ENCODE data around the gene C16orf90.
"Not testable (repeated sequence)": the region's sequence is repeated elsewhere in the genome, so short reads cannot be mapped to it uniquely, and the experiment has no call there.

Gene C16orf90

DNA sequence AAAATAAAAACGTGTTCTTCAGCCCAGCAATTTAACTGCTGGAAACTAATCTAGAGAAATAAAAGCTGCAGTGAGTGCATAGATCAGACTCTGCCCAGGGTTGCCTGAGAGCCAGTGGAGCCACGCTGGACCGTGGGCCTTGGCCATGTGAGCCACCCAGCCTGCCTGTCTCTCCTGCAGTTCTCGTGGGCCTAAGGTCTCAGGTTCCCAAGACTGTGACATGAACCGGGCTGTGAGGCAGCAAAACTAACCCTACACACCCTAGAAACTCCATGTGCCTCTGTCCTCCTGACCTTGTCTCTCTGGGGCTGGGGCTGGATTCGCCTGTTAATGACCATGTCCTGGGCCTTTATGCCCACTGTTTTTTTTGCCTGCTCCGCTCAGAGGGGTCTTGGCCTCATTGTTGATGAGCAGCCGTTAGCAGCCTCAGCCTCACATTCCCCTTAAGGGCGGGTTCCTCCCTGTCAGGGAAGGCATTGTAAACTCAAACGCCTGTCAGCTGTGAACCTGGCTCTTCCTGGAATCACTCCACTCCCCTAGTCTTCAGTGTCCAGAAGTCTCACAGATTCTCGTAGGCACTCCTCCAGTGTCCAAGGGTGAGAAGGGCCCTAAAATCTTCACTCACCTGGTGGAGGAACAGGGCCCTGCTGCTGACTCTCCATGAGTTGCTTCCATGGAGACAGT, 16.9 kb downstream of the C16orf90 start:
- TF ChIP-seq, protein P1, sequence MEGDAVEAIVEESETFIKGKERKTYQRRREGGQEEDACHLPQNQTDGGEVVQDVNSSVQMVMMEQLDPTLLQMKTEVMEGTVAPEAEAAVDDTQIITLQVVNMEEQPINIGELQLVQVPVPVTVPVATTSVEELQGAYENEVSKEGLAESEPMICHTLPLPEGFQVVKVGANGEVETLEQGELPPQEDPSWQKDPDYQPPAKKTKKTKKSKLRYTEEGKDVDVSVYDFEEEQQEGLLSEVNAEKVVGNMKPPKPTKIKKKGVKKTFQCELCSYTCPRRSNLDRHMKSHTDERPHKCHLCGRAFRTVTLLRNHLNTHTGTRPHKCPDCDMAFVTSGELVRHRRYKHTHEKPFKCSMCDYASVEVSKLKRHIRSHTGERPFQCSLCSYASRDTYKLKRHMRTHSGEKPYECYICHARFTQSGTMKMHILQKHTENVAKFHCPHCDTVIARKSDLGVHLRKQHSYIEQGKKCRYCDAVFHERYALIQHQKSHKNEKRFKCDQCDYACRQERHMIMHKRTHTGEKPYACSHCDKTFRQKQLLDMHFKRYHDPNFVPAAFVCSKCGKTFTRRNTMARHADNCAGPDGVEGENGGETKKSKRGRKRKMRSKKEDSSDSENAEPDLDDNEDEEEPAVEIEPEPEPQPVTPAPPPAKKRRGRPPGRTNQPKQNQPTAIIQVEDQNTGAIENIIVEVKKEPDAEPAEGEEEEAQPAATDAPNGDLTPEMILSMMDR (IDR thresholded peaks at IDR 0.05), result no peak
- Histone ChIP-seq H3K4me3 (no peak overlapping the region), H3K27ac (no peak overlapping the region)
- no peak for DNase-seq (ENCODE audit: low spot score)

DNA sequence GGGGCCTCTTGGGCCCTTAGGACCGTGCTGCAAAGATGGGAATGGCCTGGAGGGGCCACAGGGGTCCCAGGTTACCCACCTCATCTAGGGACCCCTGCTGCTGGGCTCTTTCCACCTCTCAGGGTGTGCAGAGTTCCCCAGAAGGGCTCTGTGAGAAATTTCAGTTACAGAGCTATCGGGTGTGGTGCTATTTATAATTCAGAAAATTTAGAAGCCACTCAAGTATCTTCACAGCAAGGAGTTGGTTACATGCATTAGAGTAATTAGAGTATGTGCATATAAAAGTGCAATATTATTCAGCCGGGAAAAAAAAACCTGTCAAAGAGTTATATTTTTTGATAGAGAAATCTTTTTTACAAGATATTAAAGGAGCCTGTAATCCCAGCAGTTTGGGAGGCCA, 18.9 kb downstream of the C16orf90 start:
- no peak for DNase-seq (ENCODE audit: low spot score)
- TF ChIP-seq, protein P1 (IDR thresholded peaks at IDR 0.05), result no peak
- H3K27ac ChIP-seq, result no peak overlapping the region
- H3K4me3 ChIP-seq, result no peak overlapping the region

DNA sequence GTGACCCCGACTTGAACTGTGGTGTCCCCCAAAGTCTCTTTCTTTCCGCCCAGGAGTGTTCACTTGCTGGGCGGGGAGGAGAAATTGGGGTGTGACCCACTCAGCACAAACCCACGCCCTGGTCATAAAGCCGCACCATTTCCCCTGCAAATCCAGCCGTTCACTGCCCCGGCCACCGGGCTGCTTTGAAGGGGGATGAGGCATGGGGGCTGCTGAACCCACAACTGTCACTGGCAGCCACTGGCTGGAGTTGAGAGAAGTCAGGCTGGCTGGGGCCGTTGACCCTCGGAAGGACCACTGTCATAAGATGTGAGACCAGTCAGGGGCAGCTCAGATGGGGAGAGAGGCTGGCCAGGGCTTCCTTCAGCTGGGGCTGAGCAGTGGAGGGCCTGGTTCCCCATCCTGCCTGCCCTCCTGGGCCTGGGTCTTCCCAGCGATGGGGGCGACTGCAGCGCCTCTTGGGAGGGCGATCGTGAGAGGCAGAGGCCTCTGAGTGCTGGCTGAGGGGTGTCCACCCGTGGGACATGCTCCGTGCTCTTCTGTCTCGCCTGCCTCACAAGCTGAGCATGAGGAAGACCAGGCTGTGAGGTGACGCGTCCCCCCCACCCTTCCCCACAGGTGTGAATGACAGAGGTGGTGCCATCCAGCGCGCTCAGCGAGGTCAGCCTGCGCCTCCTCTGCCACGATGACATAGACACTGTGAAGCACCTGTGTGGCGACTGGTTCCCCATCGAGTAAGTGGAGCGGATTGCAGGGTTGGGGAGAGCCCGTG, 19.5 kb downstream of the C16orf90 start:
- DNase-seq (ENCODE audit: low spot score), result no peak
- TF ChIP-seq, protein P1 (IDR thresholded peaks at IDR 0.05), result no peak
- Histone ChIP-seq H3K4me3 (no peak overlapping the region), H3K27ac (no peak overlapping the region)

DNA sequence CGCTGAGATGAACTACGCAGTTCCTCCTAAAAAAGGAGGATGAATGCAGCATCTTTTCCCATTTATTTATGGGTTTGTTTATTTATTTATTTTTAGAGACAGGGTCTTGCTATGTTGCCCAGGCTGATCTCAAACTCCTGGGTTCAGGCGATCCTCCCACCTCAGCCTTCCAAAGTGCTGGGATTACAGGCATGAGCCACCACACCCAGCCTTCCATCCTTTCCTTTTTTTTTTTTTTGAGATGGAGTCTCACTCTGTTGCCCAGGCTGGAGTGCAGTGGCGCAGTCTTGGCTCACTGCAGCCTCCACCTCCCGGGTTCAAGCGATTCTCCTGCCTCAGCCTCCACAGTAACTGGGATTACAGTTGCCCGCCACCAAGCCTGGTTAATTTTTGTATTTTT, 20.4 kb downstream of the C16orf90 start:
- not testable (repeated sequence) for H3K4me3 ChIP-seq; H3K27ac ChIP-seq; DNase-seq (ENCODE audit: low spot score)

DNA sequence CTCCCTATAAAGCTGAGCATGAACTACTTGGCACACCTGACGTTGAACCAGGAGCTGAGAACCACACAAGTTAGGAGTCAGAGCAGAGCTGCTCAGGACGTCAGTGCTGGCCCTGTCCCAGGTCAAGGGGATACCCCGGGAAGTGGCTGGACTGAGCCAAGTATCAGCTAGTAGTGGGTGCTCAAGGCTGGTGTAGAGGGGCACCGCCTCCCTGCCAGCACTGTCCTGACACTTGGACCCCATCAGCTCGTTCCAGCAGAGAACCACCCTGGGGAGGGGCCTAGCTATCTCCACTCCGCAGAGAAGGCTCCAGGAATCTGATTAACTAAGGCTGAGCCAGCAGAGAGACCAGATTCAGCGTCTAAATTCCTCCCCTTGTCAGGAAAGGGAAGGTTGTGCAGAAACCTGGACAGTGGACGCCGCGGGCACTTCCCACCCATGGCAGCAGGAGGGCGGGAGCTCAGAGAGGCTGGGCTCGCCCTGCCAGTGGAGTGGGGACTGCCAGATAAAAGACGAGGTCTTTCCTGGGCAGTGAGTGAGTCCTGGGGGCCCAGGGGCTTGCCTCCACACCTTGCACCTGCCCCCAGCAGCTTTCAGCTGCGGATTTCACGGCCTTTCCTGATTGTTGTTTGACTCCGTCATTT, 21.0 kb downstream of the C16orf90 start:
- TF ChIP-seq, protein P1 (IDR thresholded peaks at IDR 0.05), result no peak
- Histone ChIP-seq H3K27ac (no peak overlapping the region), H3K4me3 (no peak overlapping the region)
- DNase-seq (ENCODE audit: low spot score), result no peak

DNA sequence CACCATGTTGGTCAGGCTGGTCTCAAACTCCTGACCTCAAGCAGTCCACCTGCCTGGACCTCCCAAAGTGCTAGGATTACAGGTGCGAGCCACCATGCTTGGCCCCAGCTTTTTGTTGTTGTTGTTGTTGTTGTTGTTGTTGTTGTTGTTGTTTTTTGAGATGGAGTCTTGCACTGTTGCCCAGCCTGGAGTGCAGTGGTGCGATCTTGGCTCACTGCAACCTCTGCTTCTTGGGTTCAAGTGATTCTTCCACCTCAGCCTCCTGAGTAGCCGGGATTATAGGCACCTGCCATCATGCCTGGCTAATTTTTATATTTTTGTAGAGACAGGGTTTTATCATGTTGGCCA, 21.7 kb downstream of the C16orf90 start:
- H3K4me3 ChIP-seq; H3K27ac ChIP-seq; DNase-seq (ENCODE audit: low spot score): not testable (repeated sequence)

DNA sequence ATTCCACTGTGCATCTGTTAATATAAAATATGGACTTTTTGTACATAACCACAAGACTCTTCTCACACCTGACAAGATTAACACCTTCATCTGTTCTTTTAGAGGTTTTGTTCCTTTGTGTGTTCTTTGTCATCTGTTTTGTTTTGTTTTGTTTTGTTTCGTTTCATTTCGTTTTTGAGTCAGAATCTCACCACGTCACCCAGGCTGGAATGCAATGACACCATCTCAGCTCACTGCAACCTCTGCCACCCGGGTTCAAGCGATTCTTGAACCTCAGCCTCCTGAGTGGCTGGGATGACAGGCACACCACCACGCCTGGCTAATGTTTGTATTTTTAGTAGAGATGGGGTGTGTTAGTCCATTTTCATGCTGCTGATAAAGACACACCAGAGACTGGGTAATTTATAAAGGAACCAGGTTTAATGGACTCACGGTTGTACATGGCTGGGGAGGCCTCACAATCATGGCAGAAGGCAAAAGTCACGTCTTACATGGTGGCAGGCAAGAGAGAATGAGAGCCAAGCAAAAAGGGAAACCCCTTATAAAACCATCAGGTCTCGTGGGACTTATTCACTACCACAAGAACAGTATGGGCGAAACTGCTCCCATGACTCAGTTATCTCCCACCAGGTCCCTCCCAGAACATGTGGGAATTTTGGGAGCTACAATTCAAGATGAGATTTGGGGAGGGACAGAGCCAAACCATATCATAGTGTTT, 22.3 kb downstream of the C16orf90 start:
- Histone ChIP-seq H3K27ac (no peak overlapping the region), H3K4me3 (no peak overlapping the region)
- TF ChIP-seq, protein P1 (IDR thresholded peaks at IDR 0.05), result no peak
- no peak for DNase-seq (ENCODE audit: low spot score)
